ENCODE measurements around the gene EFNA2.

- TF ChIP-seq, protein P1, sequence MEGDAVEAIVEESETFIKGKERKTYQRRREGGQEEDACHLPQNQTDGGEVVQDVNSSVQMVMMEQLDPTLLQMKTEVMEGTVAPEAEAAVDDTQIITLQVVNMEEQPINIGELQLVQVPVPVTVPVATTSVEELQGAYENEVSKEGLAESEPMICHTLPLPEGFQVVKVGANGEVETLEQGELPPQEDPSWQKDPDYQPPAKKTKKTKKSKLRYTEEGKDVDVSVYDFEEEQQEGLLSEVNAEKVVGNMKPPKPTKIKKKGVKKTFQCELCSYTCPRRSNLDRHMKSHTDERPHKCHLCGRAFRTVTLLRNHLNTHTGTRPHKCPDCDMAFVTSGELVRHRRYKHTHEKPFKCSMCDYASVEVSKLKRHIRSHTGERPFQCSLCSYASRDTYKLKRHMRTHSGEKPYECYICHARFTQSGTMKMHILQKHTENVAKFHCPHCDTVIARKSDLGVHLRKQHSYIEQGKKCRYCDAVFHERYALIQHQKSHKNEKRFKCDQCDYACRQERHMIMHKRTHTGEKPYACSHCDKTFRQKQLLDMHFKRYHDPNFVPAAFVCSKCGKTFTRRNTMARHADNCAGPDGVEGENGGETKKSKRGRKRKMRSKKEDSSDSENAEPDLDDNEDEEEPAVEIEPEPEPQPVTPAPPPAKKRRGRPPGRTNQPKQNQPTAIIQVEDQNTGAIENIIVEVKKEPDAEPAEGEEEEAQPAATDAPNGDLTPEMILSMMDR (IDR thresholded peaks at IDR 0.05 in 2 of 3, conservative IDR thresholded peaks at IDR 0.05 in 1 of 3; ENCODE audit: borderline replicate concordance in 1 of 3, insufficient read depth in 1 of 3, low read depth in 2 of 3, low read length in 2 of 3) = no peak
- TF ChIP-seq POLR2A (IDR thresholded peaks at IDR 0.05; ENCODE audit: borderline replicate concordance, extremely low read depth, insufficient read depth, insufficient read length) (no peak), EZH2 (IDR thresholded peaks at IDR 0.05) (no peak), ZBTB33 (IDR thresholded peaks at IDR 0.05; ENCODE audit: extremely low read depth, insufficient replicate concordance, low read length) (no peak), RAD21 (IDR thresholded peaks at IDR 0.05; ENCODE audit: low read depth) (no peak), FOSL1 (IDR thresholded peaks at IDR 0.05; ENCODE audit: low read depth) (no peak), YY1 (IDR thresholded peaks at IDR 0.05; ENCODE audit: extremely low read depth, insufficient replicate concordance, low read depth, low read length) (no peak)
These were observed 9.7 kb downstream of the EFNA2 start for GRCh38 chr19:1295169-1296012.
